CD4-positive, CD25-positive, alpha-beta regulatory T cell (primary cell): ENCODE results near the gene DOCK7. TPM values are rescaled to one million over a fixed set of nuclear protein-coding genes. Genes with fewer than 3 reads are reported as not detected.
"Not testable (repeated sequence)": the region's sequence is repeated elsewhere in the genome, so short reads cannot be mapped to it uniquely, and the experiment has no call there.

Source experiments
- ATAC-seq, 2 donors: fragments of 150-1000 bp; cut with Tn5 transposase; one replicate each; pipeline ENCODE4 v1.10.0; 2021; ENCODE audit warnings: low read depth in 2 of 2, moderate number of reproducible peaks in 2 of 2, moderate library complexity in 1 of 2
- DNase-seq, 3 donors: peaks; one replicate each; pipeline versions ENCODE4 v3.0.0 to v3.0.0-alpha.2; 2012 to 2022; ENCODE audit warnings: mixed read lengths in 1 of 3
- H3K27ac ChIP-seq: one replicate; pipeline ENCODE4 v1.7.0; 2013; ENCODE audit warnings: mild to moderate bottlenecking, low read length; ENCODE audit not compliant: insufficient read depth, poor library complexity, severe bottlenecking
- H3K27me3 ChIP-seq: one replicate; pipeline ENCODE4 v1.7.0; 2013; ENCODE audit warnings: low read length; ENCODE audit not compliant: control insufficient read depth, insufficient read depth
- H3K36me3 ChIP-seq: one replicate; pipeline ENCODE4 v1.7.0; 2013; ENCODE audit warnings: mild to moderate bottlenecking, low read length, moderate library complexity; ENCODE audit not compliant: control insufficient read depth, insufficient read depth
- H3K4me1 ChIP-seq: 2 replicates; pipeline ENCODE4 v1.7.0; 2013; ENCODE audit warnings: mild to moderate bottlenecking, low read length; ENCODE audit not compliant: insufficient read depth, control insufficient read depth, poor library complexity, severe bottlenecking
- H3K4me3 ChIP-seq: one replicate; pipeline ENCODE4 v1.7.0; 2013; ENCODE audit warnings: low read depth, mild to moderate bottlenecking, low read length, moderate library complexity
- H3K9me3 ChIP-seq, 2 experiments: 1 replicate in 1 of 2; 2 replicates in 1 of 2; pipeline ENCODE4 v1.7.0; 2013; ENCODE audit warnings: low read length in 2 of 2, mild to moderate bottlenecking in 1 of 2, moderate library complexity in 1 of 2; ENCODE audit not compliant: control insufficient read depth in 2 of 2
- H3K27ac Mint-ChIP-seq, 3 donors: one replicate each; pipeline ENCODE4 v1.8.0; 2020 to 2022; ENCODE audit warnings: mild to moderate bottlenecking in 3 of 3, mixed read lengths in 3 of 3, moderate library complexity in 2 of 3
- H3K27me3 Mint-ChIP-seq: one replicate; pipeline ENCODE4 v1.8.0; 2022; ENCODE audit warnings: mild to moderate bottlenecking, mixed read lengths
- H3K36me3 Mint-ChIP-seq: one replicate; pipeline ENCODE4 v1.8.0; 2020; ENCODE audit warnings: mixed read lengths
- H3K4me1 Mint-ChIP-seq, 4 donors: one replicate each; pipeline ENCODE4 v1.8.0; 2020 to 2022; ENCODE audit warnings: mixed read lengths in 4 of 4, mild to moderate bottlenecking in 1 of 4
- H3K4me3 Mint-ChIP-seq, 4 donors: one replicate each; pipeline ENCODE4 v1.8.0; 2020 to 2022; ENCODE audit warnings: mild to moderate bottlenecking in 4 of 4, mixed read lengths in 4 of 4, moderate library complexity in 3 of 4
- H3K9me3 Mint-ChIP-seq, 7 donors: one replicate each; pipeline ENCODE4 v1.8.0; 2020 to 2022; ENCODE audit warnings: mixed read lengths in 7 of 7, mild to moderate bottlenecking in 3 of 7, moderate library complexity in 2 of 7
- polyA plus RNA-seq, 4 donors: library from polyadenylated mRNA; unstranded; fragments of 300-500 nt; fragmentation: Illumina TruSeq; gene quantifications; one replicate each; pipeline ENCODE4 v1.2.3, GENCODE V29; 2021
- total RNA-seq: library from RNA; stranded (reverse); gene quantifications from one replicate; pipeline ENCODE4 v1.2.3, GENCODE V29; 2022

DOCK7 gene
- total and polyA plus RNA-seq, 5 donors from 2014 or later = 1.8 to 5.8 (median 2.5) TPM

GRCh38 chr1:62689524-62689923 is 1.3 kb upstream of the DOCK7 start:
- H3K4me1 Mint-ChIP-seq = peaks cover 0 to 29% (median 22%) of the 10 kb centered on the region in 4 donors
- DNase-seq (no peak), ATAC-seq (no peak)
- H3K4me1 ChIP-seq = peaks cover 6% of the 10 kb centered on the region
- H3K27me3 Mint-ChIP-seq = peaks cover 20% of the 10 kb centered on the region
- H3K9me3 Mint-ChIP-seq = no peaks in the 10 kb centered on the region
- no peak overlapping the region for H3K27ac Mint-ChIP-seq
- H3K4me3 ChIP-seq = peak overlapping the region; percentile 86
- no peaks in the 10 kb centered on the region for H3K9me3 ChIP-seq
- H3K27me3 ChIP-seq = peaks cover 5% of the 10 kb centered on the region
- no peaks in the 10 kb centered on the region for H3K36me3 Mint-ChIP-seq
- no peak overlapping the region for H3K27ac ChIP-seq
- H3K4me3 Mint-ChIP-seq = peak overlapping the region in 2 of 4 donors; percentile 68 to 97
- H3K36me3 ChIP-seq = no peaks in the 10 kb centered on the region

- no peak for ATAC-seq
- no peak overlapping the region for H3K27ac ChIP-seq
- peak overlapping the region; percentile 92 to 97 (median 95) for H3K4me3 Mint-ChIP-seq
- H3K4me3 ChIP-seq = peak overlapping the region; percentile 86
- peaks cover 5% of the 10 kb centered on the region for H3K27me3 ChIP-seq
- H3K27ac Mint-ChIP-seq = peak overlapping the region; percentile 89 to 95 (median 92)
- DNase-seq = peak in 1 of 3 donors; percentile 10
- no peaks in the 10 kb centered on the region for H3K9me3 ChIP-seq
- peaks cover 0 to 29% (median 22%) of the 10 kb centered on the region in 4 donors for H3K4me1 Mint-ChIP-seq
- no peaks in the 10 kb centered on the region for H3K36me3 ChIP-seq
- peaks cover 6% of the 10 kb centered on the region for H3K4me1 ChIP-seq
- H3K9me3 Mint-ChIP-seq = no peaks in the 10 kb centered on the region
- H3K27me3 Mint-ChIP-seq = peaks cover 20% of the 10 kb centered on the region
- H3K36me3 Mint-ChIP-seq = no peaks in the 10 kb centered on the region
These were observed 500 bp upstream of the DOCK7 start for GRCh38 chr1:62688687-62689085.

- no peaks in the 10 kb centered on the region for H3K9me3 ChIP-seq
- Mint-ChIP-seq H3K27me3 (peaks cover 14% of the 10 kb centered on the region), H3K9me3 (no peaks in the 10 kb centered on the region), H3K27ac (peak overlapping the region; percentile 91 to 98 (median 93)), H3K4me1 (peaks cover 0 to 29% (median 22%) of the 10 kb centered on the region in 4 donors), H3K36me3 (no peaks in the 10 kb centered on the region), H3K4me3 (peak overlapping the region; percentile 96 to 98 (median 96))
- H3K36me3 ChIP-seq = no peaks in the 10 kb centered on the region
- peak overlapping the region; percentile 68 for H3K4me3 ChIP-seq
- peaks cover 6% of the 10 kb centered on the region for H3K4me1 ChIP-seq
- H3K27ac ChIP-seq = no peak overlapping the region
- peak; percentile 38 to 47 for ATAC-seq
- peak; percentile 12 to 23 (median 21) for DNase-seq
- H3K27me3 ChIP-seq = peaks cover 5% of the 10 kb centered on the region
These were observed 724 bp downstream of the DOCK7 start for GRCh38 chr1:62687421-62687902.

- peaks cover 5% of the 10 kb centered on the region for H3K27me3 ChIP-seq
- H3K4me3 ChIP-seq = peak overlapping the region; percentile 68
- H3K4me1 ChIP-seq = peaks cover 6% of the 10 kb centered on the region
- DNase-seq = no peak
- H3K27ac ChIP-seq = no peak overlapping the region
- H3K36me3 ChIP-seq = no peaks in the 10 kb centered on the region
- H3K27me3 Mint-ChIP-seq = peaks cover 14% of the 10 kb centered on the region
- ATAC-seq = no peak
- peak overlapping the region; percentile 13 to 91 (median 50) for H3K27ac Mint-ChIP-seq
- H3K9me3 ChIP-seq = no peaks in the 10 kb centered on the region
- H3K9me3 Mint-ChIP-seq = no peaks in the 10 kb centered on the region
- H3K36me3 Mint-ChIP-seq = no peaks in the 10 kb centered on the region
- peaks cover 0 to 29% (median 22%) of the 10 kb centered on the region in 4 donors for H3K4me1 Mint-ChIP-seq
- H3K4me3 Mint-ChIP-seq = peak overlapping the region; percentile 96 to 98 (median 96)
These were observed 1.4 kb downstream of the DOCK7 start for GRCh38 chr1:62686822-62687221.

GRCh38 chr1:62685431-62685859 is 2.7 kb downstream of the DOCK7 start:
- DNase-seq (no peak), ATAC-seq (no peak)
- H3K4me1 ChIP-seq = peaks cover 6% of the 10 kb centered on the region
- no peak overlapping the region for H3K4me3 ChIP-seq
- Mint-ChIP-seq H3K9me3 (no peaks in the 10 kb centered on the region), H3K36me3 (no peaks in the 10 kb centered on the region), H3K4me1 (peaks cover 0 to 29% (median 20%) of the 10 kb centered on the region in 4 donors), H3K27ac (peak overlapping the region in 2 of 3 donors; percentile 22 to 44), H3K27me3 (peaks cover 14% of the 10 kb centered on the region), H3K4me3 (peak overlapping the region in 3 of 4 donors; percentile 7 to 22 (median 10))
- peaks cover 3% of the 10 kb centered on the region for H3K27me3 ChIP-seq
- H3K36me3 ChIP-seq = no peaks in the 10 kb centered on the region
- H3K27ac ChIP-seq = no peak overlapping the region
- no peaks in the 10 kb centered on the region for H3K9me3 ChIP-seq

- Histone ChIP-seq H3K27ac (no peak overlapping the region), H3K36me3 (no peaks in the 10 kb centered on the region), H3K4me1 (no peaks in the 10 kb centered on the region), H3K9me3 (no peaks in the 10 kb centered on the region), H3K27me3 (no peaks in the 10 kb centered on the region), H3K4me3 (no peak overlapping the region)
- ATAC-seq (no peak), DNase-seq (no peak)
- peaks cover 10% of the 10 kb centered on the region for H3K27me3 Mint-ChIP-seq
- peaks cover 0 to 18% (median 14%) of the 10 kb centered on the region in 4 donors for H3K4me1 Mint-ChIP-seq
- H3K4me3 Mint-ChIP-seq = no peak overlapping the region
- no peak overlapping the region for H3K27ac Mint-ChIP-seq
- H3K36me3 Mint-ChIP-seq = no peaks in the 10 kb centered on the region
- H3K9me3 Mint-ChIP-seq = peaks cover 0 to 4% (median 0%) of the 10 kb centered on the region in 7 donors
These were observed 5.7 kb downstream of the DOCK7 start for GRCh38 chr1:62682531-62682930.

- H3K4me3 Mint-ChIP-seq, DNase-seq, H3K36me3 Mint-ChIP-seq, H3K27me3 ChIP-seq, H3K4me1 ChIP-seq, ATAC-seq, H3K4me3 ChIP-seq, H3K36me3 ChIP-seq, H3K27ac ChIP-seq, H3K27me3 Mint-ChIP-seq, H3K9me3 Mint-ChIP-seq, H3K27ac Mint-ChIP-seq, H3K9me3 ChIP-seq: not testable (repeated sequence)
- peaks cover 0 to 12% (median 7%) of the 10 kb centered on the region in 4 donors for H3K4me1 Mint-ChIP-seq
These were observed 7.2 kb downstream of the DOCK7 start for GRCh38 chr1:62680992-62681391.

- not testable (repeated sequence) for ATAC-seq, H3K4me3 ChIP-seq, H3K36me3 ChIP-seq, H3K27me3 ChIP-seq, H3K27ac Mint-ChIP-seq, H3K4me1 ChIP-seq, H3K9me3 Mint-ChIP-seq, H3K4me3 Mint-ChIP-seq, DNase-seq, H3K27ac ChIP-seq, H3K27me3 Mint-ChIP-seq, H3K36me3 Mint-ChIP-seq, H3K4me1 Mint-ChIP-seq, H3K9me3 ChIP-seq
These were observed 10.4 kb downstream of the DOCK7 start for GRCh38 chr1:62677822-62678221.
